Measurements from ENCODE around the gene ECSCR.
"Not testable (repeated sequence)": the region's sequence is repeated elsewhere in the genome, so short reads cannot be mapped to it uniquely, and the experiment has no call there.

ECSCR gene

GRCh38 chr5:139481580-139482049 is 19.1 kb upstream of the ECSCR start:
- H3K4me3 ChIP-seq (ENCODE audit: low read length), result peak overlapping the region; percentile 50; the same call in 1 of the 2 replicates
- TF ChIP-seq ZNF274 (IDR thresholded peaks at IDR 0.05; ENCODE audit: low read depth, low read length), result no peak

- TF ChIP-seq ZNF274 (IDR thresholded peaks at IDR 0.05; ENCODE audit: low read depth, low read length), result no peak
- peak overlapping the region; percentile 50; the same call in 1 of the 2 replicates for H3K4me3 ChIP-seq (ENCODE audit: low read length)
These were observed 18.6 kb upstream of the ECSCR start for GRCh38 chr5:139481122-139481533.

- H3K4me3 ChIP-seq (ENCODE audit: low read length), result not testable (repeated sequence)
These were observed 17.2 kb upstream of the ECSCR start for GRCh38 chr5:139479729-139480128.

GRCh38 chr5:139478657-139479423 is 16.3 kb upstream of the ECSCR start:
- H3K4me3 ChIP-seq (ENCODE audit: low read length), result not testable (repeated sequence)

GRCh38 chr5:139475865-139476617 is 13.5 kb upstream of the ECSCR start:
- no peak for TF ChIP-seq ZNF274 (IDR thresholded peaks at IDR 0.05; ENCODE audit: low read depth, low read length)
- no peak overlapping the region for H3K4me3 ChIP-seq (ENCODE audit: low read length)

- no peak for TF ChIP-seq ZNF274 (IDR thresholded peaks at IDR 0.05; ENCODE audit: low read depth, low read length)
- H3K4me3 ChIP-seq (ENCODE audit: low read length), result no peak overlapping the region
These were observed 12.6 kb upstream of the ECSCR start for GRCh38 chr5:139474890-139475791.

GRCh38 chr5:139473565-139473964 is 11.0 kb upstream of the ECSCR start:
- no peak overlapping the region for H3K4me3 ChIP-seq (ENCODE audit: low read length)
- TF ChIP-seq ZNF274 (IDR thresholded peaks at IDR 0.05; ENCODE audit: low read depth, low read length), result no peak

- H3K4me3 ChIP-seq (ENCODE audit: low read length), result no peak overlapping the region
- no peak for TF ChIP-seq ZNF274 (IDR thresholded peaks at IDR 0.05; ENCODE audit: low read depth, low read length)
These were observed 10.6 kb upstream of the ECSCR start for GRCh38 chr5:139473105-139473504.

GRCh38 chr5:139472386-139473030 is 10.0 kb upstream of the ECSCR start:
- H3K4me3 ChIP-seq (ENCODE audit: low read length), result no peak overlapping the region
- no peak for TF ChIP-seq ZNF274 (IDR thresholded peaks at IDR 0.05; ENCODE audit: low read depth, low read length)

- no peak within 1 kb of the TSS for H3K4me3 ChIP-seq (ENCODE audit: low read length)
- no peak for TF ChIP-seq ZNF274 (IDR thresholded peaks at IDR 0.05; ENCODE audit: low read depth, low read length)
These were observed 8.3 kb upstream of the ECSCR start, which contains the start of gene SMIM33 for GRCh38 chr5:139470821-139471300. SMIM33 (plus strand) TSS chr5:139471004; CDS start chr5:139471122, 118 bp downstream.

- H3K4me3 ChIP-seq (ENCODE audit: low read length), result no peak overlapping the region
- TF ChIP-seq ZNF274 (IDR thresholded peaks at IDR 0.05; ENCODE audit: low read depth, low read length), result no peak
These were observed 5.9 kb upstream of the ECSCR start for GRCh38 chr5:139468421-139468931.

- TF ChIP-seq ZNF274 (IDR thresholded peaks at IDR 0.05; ENCODE audit: low read depth, low read length), result no peak
- no peak overlapping the region for H3K4me3 ChIP-seq (ENCODE audit: low read length)
These were observed 845 bp downstream of the ECSCR start for GRCh38 chr5:139461698-139462097.

GRCh38 chr5:139461176-139461575 is 1.4 kb downstream of the ECSCR start:
- TF ChIP-seq ZNF274 (IDR thresholded peaks at IDR 0.05; ENCODE audit: low read depth, low read length), result no peak
- H3K4me3 ChIP-seq (ENCODE audit: low read length), result no peak overlapping the region
